A549 (cell line): ENCODE results near the gene PLEKHA7. TPM values are rescaled to one million over a fixed set of nuclear protein-coding genes. Genes with fewer than 3 reads are reported as not detected.

Experiments
- ATAC-seq, 2 experiments: fragments of 200-7000 bp in 1 of 2; fragments of >200 bp in 1 of 2; cut with Nextera tagmentation in 1 of 2; cut with Tn5 transposase in 1 of 2; 3 replicates each; pipeline versions ENCODE4 v1.8.0 to v1.9.1; 2018 to 2020; ENCODE audit warnings: mild to moderate bottlenecking in 1 of 2, moderate library complexity in 1 of 2
- CTCF ChIA-PET: fragments of 300-600 bp; sonication (Branson Sonifier 250); formaldehyde crosslinking; extraction: SDS; loops from one replicate; lab custom pipeline; 2021; ENCODE audit warnings: antibody characterized with exemption, inconsistent platforms; lab: Yijun Ruan, JAX
- POLR2A ChIA-PET: fragments of 350-600 bp; formaldehyde crosslinking; extraction: SDS; loops from one replicate; lab custom pipeline; 2021; ENCODE audit warnings: antibody characterized with exemption, inconsistent platforms; lab: Yijun Ruan, JAX
- DNase-seq, 2 experiments: peaks; one replicate each; pipeline versions ENCODE4 v3.0.0 to v3.0.0-alpha.2; 2011 to 2016; ENCODE audit warnings: low read depth in 1 of 2, low spot score in 1 of 2
- FAIRE-seq: peaks from 2 replicates; lab custom pipeline; 2011; peaks lifted over from hg19 to GRCh38; lab: Jason Lieb, UNC
- H3K27ac ChIP-seq, 2 experiments: fragments of >200 bp; sonication (Bioruptor Twin); formaldehyde crosslinking; 3 replicates each; pipeline ENCODE4 v1.5.1; 2016 to 2017
- H3K4me1 ChIP-seq: fragments of >200 bp; sonication (Bioruptor Twin); formaldehyde crosslinking; 3 replicates; pipeline ENCODE4 v1.6.1; 2016
- H3K4me2 ChIP-seq: fragments of >200 bp; sonication (Bioruptor Twin); formaldehyde crosslinking; 3 replicates; pipeline ENCODE4 v1.6.1; 2016
- H3K4me3 ChIP-seq: fragments of >200 bp; sonication (Bioruptor Twin); formaldehyde crosslinking; 3 replicates; pipeline ENCODE4 v1.5.1; 2016
- H3K9me3 ChIP-seq: fragments of >200 bp; sonication (Bioruptor Twin); formaldehyde crosslinking; 3 replicates; pipeline ENCODE4 v1.6.1; 2016
- ATOH8 ChIP-seq: fragments of 250-450 bp; sonication (Bioruptor Pico); IDR thresholded peaks from 2 replicates; pipeline ENCODE4 v1.5.0; 2020; ENCODE audit warnings: low read depth, mild to moderate bottlenecking, moderate library complexity
- BCL3 ChIP-seq: fragments of >200 bp; sonication (Bioruptor Twin); formaldehyde crosslinking; IDR thresholded peaks from 3 replicates; pipeline ENCODE4 v1.6.1; 2016
- BHLHE40 ChIP-seq: IDR thresholded peaks from 2 replicates; pipeline ENCODE4 v1.6.1; 2012; ENCODE audit warnings: low read depth, low read length, inconsistent platforms
- CTCF ChIP-seq: fragments of >200 bp; sonication (Bioruptor Twin); formaldehyde crosslinking; IDR thresholded peaks from 3 replicates; pipeline ENCODE4 v1.5.1; 2016
- EP300 ChIP-seq, 2 experiments: fragments of >200 bp; sonication (Bioruptor Twin); formaldehyde crosslinking; IDR thresholded peaks; 2 replicates in 1 of 2; 3 replicates in 1 of 2; pipeline ENCODE4 v1.6.1; 2016 to 2017
- FOXS1 ChIP-seq: fragments of 250-450 bp; sonication (Bioruptor Pico); IDR thresholded peaks from 2 replicates; pipeline ENCODE4 v1.5.0; 2020; ENCODE audit warnings: mild to moderate bottlenecking, moderate library complexity
- GATA3 ChIP-seq: IDR thresholded peaks from 2 replicates; pipeline ENCODE4 v1.6.1; 2012; ENCODE audit warnings: borderline replicate concordance
- HEYL ChIP-seq: fragments of 250-450 bp; sonication (Bioruptor Pico); IDR thresholded peaks from 2 replicates; pipeline ENCODE4 v1.8.0; 2021; ENCODE audit warnings: mild to moderate bottlenecking, moderate library complexity
- KDM1A ChIP-seq: fragments of 200-600 bp; sonication (generic); IDR thresholded peaks from 2 replicates; pipeline ENCODE4 v1.6.1; 2016; ENCODE audit warnings: low read depth, mild to moderate bottlenecking
- MAX ChIP-seq: IDR thresholded peaks from 2 replicates; pipeline ENCODE4 v1.6.1; 2012
- MYC ChIP-seq: IDR thresholded peaks from 2 replicates; pipeline ENCODE4 v1.6.1; 2012; ENCODE audit warnings: mild to moderate bottlenecking, inconsistent platforms, low read length, improper control_type of control experiment, borderline replicate concordance
- NFE2L2 ChIP-seq: fragments of 150-350 bp; conservative IDR thresholded peaks from 2 replicates; pipeline ENCODE4 v1.6.1; 2014; ENCODE audit warnings: low read length
- PHF8 ChIP-seq: fragments of 200-600 bp; sonication (generic); IDR thresholded peaks from 2 replicates; pipeline ENCODE4 v1.6.1; 2016; ENCODE audit warnings: low read depth, mild to moderate bottlenecking, antibody characterized with exemption, moderate library complexity, borderline replicate concordance
- RAD21 ChIP-seq, 2 experiments: fragments of >200 bp in 1 of 2; sonication (Bioruptor Twin) in 1 of 2; formaldehyde crosslinking in 1 of 2; IDR thresholded peaks in 1 of 2; conservative IDR thresholded peaks in 1 of 2; 2 replicates in 1 of 2; 3 replicates in 1 of 2; pipeline ENCODE4 v1.6.1; 2012 to 2018; ENCODE audit warnings: inconsistent platforms in 1 of 2
- REST ChIP-seq: fragments of 200-600 bp; sonication (generic); IDR thresholded peaks from 2 replicates; pipeline ENCODE4 v1.6.1; 2016; ENCODE audit warnings: antibody characterized with exemption, mild to moderate bottlenecking, moderate library complexity
- SREBF2 ChIP-seq: fragments of 450-650 bp; IDR thresholded peaks from 2 replicates; pipeline ENCODE4 v1.6.1; 2014; ENCODE audit warnings: mild to moderate bottlenecking, moderate library complexity
- TFCP2L1 ChIP-seq: fragments of 250-450 bp; sonication (Bioruptor Pico); IDR thresholded peaks from 2 replicates; pipeline ENCODE4 v1.5.0; 2021; ENCODE audit warnings: mild to moderate bottlenecking
- TP53 ChIP-seq: fragments of 250-450 bp; sonication (Bioruptor Pico); IDR thresholded peaks from 2 replicates; pipeline ENCODE4 v1.5.0; 2021; ENCODE audit warnings: mild to moderate bottlenecking, moderate library complexity
- ZC3H11A ChIP-seq: fragments of 450-650 bp; IDR thresholded peaks from 2 replicates; pipeline ENCODE4 v1.6.1; 2014; ENCODE audit warnings: antibody characterized with exemption, mild to moderate bottlenecking
- WGBS: methylation state at CpG from one replicate; pipeline ENCODE4 v1.1.6; 2017; ENCODE audit errors: missing lambda C conversion rate; 5-methylcytosine and 5-hydroxymethylcytosine counted together
- polyA plus RNA-seq, 4 experiments: library from polyadenylated mRNA; depleted of rRNA in 3 of 4; stranded (reverse); fragments of >200 nt; fragmentation: RNase III in 1 of 4; extraction: RNeasy Plus Mini Kit Qiagen cat#74134 plus additional on column Dnase treatment in 1 of 4; gene quantifications; 2 replicates in 3 of 4; 3 replicates in 1 of 4; pipeline ENCODE4 v1.2.3, GENCODE V29; 2011 to 2017

Gene PLEKHA7
- polyA plus RNA-seq, 2 of the 4 experiments (the other 2 are of a cell fraction), result 8.7 to 13.8 TPM

GRCh38 chr11:16811136-16812020 is 202.8 kb downstream of the PLEKHA7 start:
- H3K9me3 ChIP-seq, result no peaks in the 10 kb centered on the region
- H3K27ac ChIP-seq, result no peak overlapping the region
- 93% methylated on average over 3 of the region's 3 CpGs for WGBS
- H3K4me1 ChIP-seq, result peaks cover 5% of the 10 kb centered on the region
- no peak overlapping the region for H3K4me3 ChIP-seq
- no peak overlapping the region for H3K4me2 ChIP-seq
- ATAC-seq (no peak), FAIRE-seq (no peak), DNase-seq (no peak)
- TF ChIP-seq BCL3 (no peak), FOXS1 (CRISPR knock-in tag) (no peak), ZC3H11A (no peak), MYC (no peak), PHF8 (no peak)
- TF ChIP-seq, all 56 proteins: peak for 0
- ChIA-PET CTCF (interaction anchor here (0.7 to 8.5 kb wide), 8 partner anchors 10 to 252 kb away, joined by 3 to 62 read pairs (median 6); no protein-coding TSS in a partner anchor), POLR2A (no interaction called here)

- no peaks in the 10 kb centered on the region for H3K9me3 ChIP-seq
- ChIA-PET POLR2A (interaction anchor here (0.5 kb wide), 1 partner anchor 82 kb away, joined by 4 read pairs; no protein-coding TSS in a partner anchor), CTCF (interaction anchor here (1.0 to 8.5 kb wide), 6 partner anchors 9 to 137 kb away, joined by 4 to 62 read pairs (median 14); no protein-coding TSS in a partner anchor)
- 76% methylated on average over 11 of the region's 11 CpGs for WGBS
- DNase-seq, result no peak
- ATAC-seq, result no peak
- H3K27ac ChIP-seq, result no peak overlapping the region
- no peak overlapping the region for H3K4me2 ChIP-seq
- H3K4me1 ChIP-seq, result peaks cover 16% of the 10 kb centered on the region
- no peak for TF ChIP-seq REST
- TF ChIP-seq ATOH8 (CRISPR knock-in tag), result no peak
- TF ChIP-seq GATA3, result no peak
- no peak for FAIRE-seq
- no peak overlapping the region for H3K4me3 ChIP-seq
Observed at GRCh38 chr11:16809886-16810668, 204.1 kb downstream of the PLEKHA7 start.

GRCh38 chr11:16807306-16807705 is 206.9 kb downstream of the PLEKHA7 start:
- Histone ChIP-seq H3K9me3 (no peaks in the 10 kb centered on the region), H3K27ac (no peak overlapping the region; a peak in 1 of 6 replicates), H3K4me2 (no peak overlapping the region), H3K4me3 (no peak overlapping the region), H3K4me1 (peaks cover 27% of the 10 kb centered on the region)
- no peak for FAIRE-seq
- no peak for DNase-seq
- POLR2A ChIA-PET, result no interaction called here
- CTCF ChIA-PET, result interaction anchor here (0.6 to 8.5 kb wide), 6 partner anchors 10 to 258 kb away, joined by 3 to 62 read pairs (median 6); no protein-coding TSS in a partner anchor
- ATAC-seq, result no peak
- WGBS, result 82% methylated on average over 3 of the region's 3 CpGs
- TF ChIP-seq KDM1A, result no peak
- no peak for TF ChIP-seq TP53 (CRISPR knock-in tag)
- TF ChIP-seq MAX, result no peak
- no peak for TF ChIP-seq CTCF
- TF ChIP-seq PHF8, result no peak
- TF ChIP-seq HEYL, result no peak
- TF ChIP-seq NFE2L2, result no peak
- no peak for TF ChIP-seq ZC3H11A
- no peak for TF ChIP-seq SREBF2
- no peak for TF ChIP-seq EP300 (IDR thresholded peaks at IDR 0.05)
- no peak for TF ChIP-seq TFCP2L1 (CRISPR knock-in tag)
- TF ChIP-seq MYC, result no peak
- no peak for TF ChIP-seq RAD21 (conservative IDR thresholded peaks at IDR 0.05 in 1 of 2, IDR thresholded peaks at IDR 0.05 in 1 of 2)
- no peak for TF ChIP-seq BCL3
- no peak for TF ChIP-seq BHLHE40
